Lower lobe of right lung (tissue), 2 donors: ENCODE measurements around the gene HOXA10. TPM values are rescaled to one million over a fixed set of nuclear protein-coding genes. Genes with fewer than 3 reads are reported as not detected.

Source experiments
- ATAC-seq, 2 donors: fragments of 200-7000 bp; cut with Tn5 transposase; one replicate each; pipeline ENCODE4 v1.9.1; 2020 to 2022; ENCODE audit warnings: mild to moderate bottlenecking in 2 of 2, moderate library complexity in 2 of 2
- DNase-seq: peaks from one replicate; pipeline ENCODE4 v3.0.0-alpha.2; 2020
- H3K27ac ChIP-seq: fragments of 200-600 bp; one replicate; pipeline ENCODE4 v1.8.0; 2022
- H3K27me3 ChIP-seq: fragments of 200-600 bp; one replicate; pipeline ENCODE4 v1.8.0; 2022; ENCODE audit warnings: low read depth
- H3K36me3 ChIP-seq: fragments of 200-600 bp; one replicate; pipeline ENCODE4 v1.8.0; 2022; ENCODE audit warnings: mild to moderate bottlenecking
- H3K4me1 ChIP-seq: fragments of 200-600 bp; one replicate; pipeline ENCODE4 v1.8.0; 2022
- H3K4me3 ChIP-seq: fragments of 200-600 bp; one replicate; pipeline ENCODE4 v1.8.0; 2022; ENCODE audit warnings: mild to moderate bottlenecking
- H3K9me3 ChIP-seq: fragments of 200-600 bp; one replicate; pipeline ENCODE4 v1.8.0; 2022
- CTCF ChIP-seq: fragments of 200-600 bp; IDR thresholded peaks from one replicate; pipeline ENCODE4 v1.8.0; 2022; ENCODE audit warnings: antibody characterized with exemption, mild to moderate bottlenecking
- intact Hi-C: fragments of 100-400 bp; cut with DNase I; formaldehyde crosslinking; loops from one replicate; pipeline ENCODE4 v1.11.0; 2022
- total RNA-seq: library from RNA; stranded (reverse); fragmentation: NEBNext Ultra II Directional; extraction: Animal tissue kit (Norgen Biotek cat#: 25700); gene quantifications from one replicate; pipeline ENCODE4 v1.2.1, GENCODE V29; 2021
- donor health status: DM: no; HTN: yes; CAD: no; lungs with severe emphysema.

The HOXA10 gene
- total RNA-seq, 1 donor from 2014 or later: 0.38 TPM

- no peak for ATAC-seq
- Histone ChIP-seq H3K4me1 (peaks cover 42% of the 10 kb centered on the region), H3K4me3 (no peak overlapping the region), H3K27me3 (peaks cover 100% of the 10 kb centered on the region), H3K36me3 (no peaks in the 10 kb centered on the region), H3K9me3 (no peaks in the 10 kb centered on the region), H3K27ac (no peak overlapping the region)
- no peak for DNase-seq
- intact Hi-C loops: loop anchor here (10.0 kb wide), 1 partner anchor 894 kb away; no protein-coding TSS in a partner anchor
- TF ChIP-seq CTCF: no peak
These were observed 17.1 kb upstream of the HOXA10 start for GRCh38 chr7:27191161-27191731.

- Histone ChIP-seq H3K4me3 (no peak overlapping the region), H3K27ac (no peak overlapping the region), H3K4me1 (peaks cover 49% of the 10 kb centered on the region), H3K36me3 (no peaks in the 10 kb centered on the region), H3K9me3 (no peaks in the 10 kb centered on the region), H3K27me3 (peaks cover 100% of the 10 kb centered on the region)
- intact Hi-C loops: loop anchor here (10.0 kb wide), 1 partner anchor 895 kb away; no protein-coding TSS in a partner anchor
- DNase-seq (no peak), ATAC-seq (no peak)
- TF ChIP-seq CTCF: no peak
These were observed 16.1 kb upstream of the HOXA10 start for GRCh38 chr7:27189997-27190748.

- H3K9me3 ChIP-seq: no peaks in the 10 kb centered on the region
- peaks cover 100% of the 10 kb centered on the region for H3K27me3 ChIP-seq
- peak overlapping the region; percentile 34 for H3K4me3 ChIP-seq
- no peak overlapping the region for H3K27ac ChIP-seq
- intact Hi-C loops: no loop called here
- TF ChIP-seq CTCF: no peak
- DNase-seq: no peak
- H3K36me3 ChIP-seq: no peaks in the 10 kb centered on the region
- ATAC-seq: no peak
- peaks cover 56% of the 10 kb centered on the region for H3K4me1 ChIP-seq
These were observed 15.3 kb upstream of the HOXA10 start for GRCh38 chr7:27189295-27189996.

- TF ChIP-seq CTCF: no peak
- peak in 1 of 2 donors; percentile 21 for ATAC-seq
- H3K27ac ChIP-seq: no peak overlapping the region
These were observed 14.5 kb upstream of the HOXA10 start for GRCh38 chr7:27188386-27189294.

More at GRCh38 chr7:27188386-27189294, 14.5 kb upstream of the HOXA10 start:
- Histone ChIP-seq H3K9me3 (no peaks in the 10 kb centered on the region), H3K4me3 (peak overlapping the region; percentile 34), H3K4me1 (peaks cover 62% of the 10 kb centered on the region), H3K27me3 (peaks cover 100% of the 10 kb centered on the region), H3K36me3 (no peaks in the 10 kb centered on the region)
- DNase-seq: no peak
- intact Hi-C loops: no loop called here
